Astrocyte (in vitro differentiated cells and primary cell): ENCODE data around the gene HJURP. TPM values are rescaled to one million over a fixed set of nuclear protein-coding genes. Genes with fewer than 3 reads are reported as not detected.

Experiments
- DNase-seq: peaks from one replicate; pipeline ENCODE4 v3.0.0-alpha.2; 2010; ENCODE audit warnings: low read depth
- FAIRE-seq: peaks from 2 replicates; lab custom pipeline; 2011; peaks lifted over from hg19 to GRCh38; lab: Jason Lieb, UNC
- H2AFZ ChIP-seq: 2 replicates; pipeline ENCODE4 v1.6.0; 2012; ENCODE audit warnings: low read depth, low read length, inconsistent platforms
- H3K27ac ChIP-seq: 2 replicates; pipeline ENCODE4 v1.5.1; 2011; ENCODE audit warnings: low read depth, low read length, inconsistent platforms
- H3K27me3 ChIP-seq: 2 replicates; pipeline ENCODE4 v1.6.0; 2011; ENCODE audit warnings: low read length, inconsistent platforms; ENCODE audit not compliant: insufficient read depth
- H3K36me3 ChIP-seq: 2 replicates; pipeline ENCODE4 v1.5.1; 2011; ENCODE audit warnings: low read length, inconsistent platforms; ENCODE audit not compliant: insufficient read depth
- H3K4me1 ChIP-seq: 2 replicates; pipeline ENCODE4 v1.5.1; 2011; ENCODE audit warnings: low read length, inconsistent platforms; ENCODE audit not compliant: insufficient read depth
- H3K4me2 ChIP-seq: 2 replicates; pipeline ENCODE4 v1.6.0; 2012; ENCODE audit warnings: low read length, inconsistent platforms
- H3K4me3 ChIP-seq: 2 replicates; pipeline ENCODE4 v1.5.1; 2011; ENCODE audit warnings: low read depth, mild to moderate bottlenecking, low read length, inconsistent platforms; ENCODE audit not compliant: insufficient read depth
- H3K79me2 ChIP-seq: 2 replicates; pipeline ENCODE4 v1.6.0; 2012; ENCODE audit warnings: mild to moderate bottlenecking, low read length, inconsistent platforms; ENCODE audit not compliant: insufficient read depth
- H3K9ac ChIP-seq: 2 replicates; pipeline ENCODE4 v1.6.0; 2012; ENCODE audit warnings: mild to moderate bottlenecking, low read length, inconsistent platforms
- H3K9me3 ChIP-seq: 2 replicates; pipeline ENCODE4 v1.5.1; 2012; ENCODE audit warnings: low read depth, mild to moderate bottlenecking, low read length, inconsistent platforms; ENCODE audit not compliant: insufficient read depth
- H4K20me1 ChIP-seq: 2 replicates; pipeline ENCODE4 v1.6.0; 2012; ENCODE audit warnings: low read length, inconsistent platforms; ENCODE audit not compliant: insufficient read depth
- H3K27ac Mint-ChIP-seq: one replicate; pipeline ENCODE4 v1.8.0; 2021; ENCODE audit warnings: mild to moderate bottlenecking, mixed read lengths; ENCODE audit not compliant: unreplicated experiment
- H3K27me3 Mint-ChIP-seq: one replicate; pipeline ENCODE4 v1.8.0; 2021; ENCODE audit warnings: low read depth, mixed read lengths; ENCODE audit not compliant: unreplicated experiment
- H3K36me3 Mint-ChIP-seq: one replicate; pipeline ENCODE4 v1.8.0; 2021; ENCODE audit warnings: low read depth, mixed read lengths; ENCODE audit not compliant: unreplicated experiment
- H3K4me1 Mint-ChIP-seq: one replicate; pipeline ENCODE4 v1.8.0; 2021; ENCODE audit warnings: low read depth, mixed read lengths; ENCODE audit not compliant: unreplicated experiment
- H3K4me3 Mint-ChIP-seq: one replicate; pipeline ENCODE4 v1.8.0; 2021; ENCODE audit warnings: mild to moderate bottlenecking, moderate library complexity, mixed read lengths; ENCODE audit not compliant: unreplicated experiment
- H3K9me3 Mint-ChIP-seq: one replicate; pipeline ENCODE4 v1.8.0; 2021; ENCODE audit warnings: mild to moderate bottlenecking, mixed read lengths; ENCODE audit not compliant: unreplicated experiment
- EZH2 ChIP-seq: IDR thresholded peaks from 2 replicates; pipeline ENCODE4 v1.6.1; 2012; ENCODE audit warnings: mild to moderate bottlenecking, low read length, inconsistent platforms; ENCODE audit not compliant: insufficient read depth
- total RNA-seq: library from RNA; stranded (reverse); gene quantifications from 2 replicates; pipeline ENCODE4 v1.2.1, GENCODE V29; 2021
- TF ChIP-seq, protein P1 (sequence below): IDR thresholded peaks from 2 replicates; pipeline ENCODE4 v1.5.1; 2011; ENCODE audit warnings: low read depth, mild to moderate bottlenecking, inconsistent platforms, low read length, moderate library complexity; ENCODE audit not compliant: insufficient read depth

HJURP gene
- total RNA-seq, 1 donor from 2014 or later, result 5.9 TPM

DNA sequence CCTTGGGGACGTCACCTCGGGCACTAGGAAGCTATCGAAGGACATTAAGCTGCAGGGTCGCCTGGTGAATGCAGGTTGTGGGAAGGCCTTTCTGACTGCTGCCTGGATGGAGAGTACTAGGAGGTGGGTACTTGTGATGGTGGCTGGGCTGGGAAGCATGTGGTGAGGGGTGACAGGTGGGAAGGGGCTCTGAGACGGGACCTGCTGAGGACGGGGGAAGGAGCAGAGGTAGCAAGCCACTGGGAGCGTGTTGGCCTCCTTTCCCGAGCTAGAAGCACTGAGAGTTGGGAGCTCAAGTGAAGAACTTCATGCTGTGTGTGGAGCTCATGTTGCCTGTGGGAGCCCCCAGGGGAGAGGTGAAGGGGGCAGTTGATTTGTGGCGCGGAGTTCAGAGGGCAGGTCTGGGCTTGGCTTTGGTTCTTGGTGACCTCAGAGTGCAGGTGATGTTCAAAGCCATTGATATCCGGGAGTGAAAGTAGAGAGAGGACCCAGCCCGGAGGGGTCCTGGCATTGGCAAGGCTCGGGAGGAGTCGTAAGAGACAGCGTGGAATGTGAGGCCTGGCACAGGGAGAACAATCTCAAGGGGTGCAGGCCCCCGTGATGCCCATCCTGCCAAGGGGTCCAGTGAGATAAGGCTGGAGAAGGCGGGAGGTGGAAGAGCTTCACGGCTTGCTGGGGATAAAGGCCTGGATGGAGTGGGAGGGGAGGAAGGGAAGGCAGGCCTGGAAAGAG lies 63.0 kb downstream of the HJURP start:
- Histone ChIP-seq H4K20me1 (no peaks in the 10 kb centered on the region), H3K36me3 (no peaks in the 10 kb centered on the region), H3K27me3 (no peaks in the 10 kb centered on the region), H3K9ac (no peak overlapping the region), H3K9me3 (peaks cover 3% of the 10 kb centered on the region), H3K4me1 (no peaks in the 10 kb centered on the region), H3K79me2 (no peaks in the 10 kb centered on the region), H3K4me3 (no peak overlapping the region), H3K4me2 (no peak overlapping the region), H3K27ac (no peak overlapping the region), H2AFZ (no peak overlapping the region)
- no peak for DNase-seq
- H3K4me1 Mint-ChIP-seq, result no peaks in the 10 kb centered on the region
- peaks cover 7% of the 10 kb centered on the region for H3K9me3 Mint-ChIP-seq
- TF ChIP-seq, protein P1, sequence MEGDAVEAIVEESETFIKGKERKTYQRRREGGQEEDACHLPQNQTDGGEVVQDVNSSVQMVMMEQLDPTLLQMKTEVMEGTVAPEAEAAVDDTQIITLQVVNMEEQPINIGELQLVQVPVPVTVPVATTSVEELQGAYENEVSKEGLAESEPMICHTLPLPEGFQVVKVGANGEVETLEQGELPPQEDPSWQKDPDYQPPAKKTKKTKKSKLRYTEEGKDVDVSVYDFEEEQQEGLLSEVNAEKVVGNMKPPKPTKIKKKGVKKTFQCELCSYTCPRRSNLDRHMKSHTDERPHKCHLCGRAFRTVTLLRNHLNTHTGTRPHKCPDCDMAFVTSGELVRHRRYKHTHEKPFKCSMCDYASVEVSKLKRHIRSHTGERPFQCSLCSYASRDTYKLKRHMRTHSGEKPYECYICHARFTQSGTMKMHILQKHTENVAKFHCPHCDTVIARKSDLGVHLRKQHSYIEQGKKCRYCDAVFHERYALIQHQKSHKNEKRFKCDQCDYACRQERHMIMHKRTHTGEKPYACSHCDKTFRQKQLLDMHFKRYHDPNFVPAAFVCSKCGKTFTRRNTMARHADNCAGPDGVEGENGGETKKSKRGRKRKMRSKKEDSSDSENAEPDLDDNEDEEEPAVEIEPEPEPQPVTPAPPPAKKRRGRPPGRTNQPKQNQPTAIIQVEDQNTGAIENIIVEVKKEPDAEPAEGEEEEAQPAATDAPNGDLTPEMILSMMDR, result no peak
- TF ChIP-seq EZH2, result no peak
- H3K27me3 Mint-ChIP-seq, result peaks cover 29% of the 10 kb centered on the region
- no peaks in the 10 kb centered on the region for H3K36me3 Mint-ChIP-seq
- no peak for FAIRE-seq
- no peak overlapping the region for H3K4me3 Mint-ChIP-seq
- no peak overlapping the region for H3K27ac Mint-ChIP-seq

DNA sequence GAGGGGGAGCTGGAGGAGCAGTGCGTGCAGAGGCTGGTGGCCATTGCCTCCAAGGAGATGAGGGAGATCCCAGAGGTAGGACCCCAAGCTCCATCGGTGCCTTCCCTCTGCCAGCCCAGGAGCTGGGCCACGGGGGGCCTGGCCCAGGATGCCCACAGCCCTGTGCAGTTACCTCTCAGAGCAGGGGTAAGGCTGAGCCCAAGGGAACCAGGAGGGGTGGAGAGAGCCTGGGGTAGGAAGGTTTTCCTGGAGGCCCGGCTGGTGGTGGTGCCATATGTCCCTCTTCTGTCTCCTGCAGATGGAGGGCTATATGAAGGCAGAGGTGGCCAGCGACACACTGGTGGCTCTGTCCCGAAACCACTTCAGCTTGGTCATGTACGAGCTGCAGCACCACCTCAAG lies 64.8 kb downstream of the HJURP start:
- no peaks in the 10 kb centered on the region for H4K20me1 ChIP-seq
- H3K27me3 ChIP-seq, result no peaks in the 10 kb centered on the region
- Mint-ChIP-seq H3K4me1 (no peaks in the 10 kb centered on the region), H3K27ac (no peak overlapping the region), H3K9me3 (peaks cover 12% of the 10 kb centered on the region), H3K4me3 (no peak overlapping the region), H3K27me3 (peaks cover 24% of the 10 kb centered on the region), H3K36me3 (no peaks in the 10 kb centered on the region)
- DNase-seq (no peak), FAIRE-seq (no peak)
- H3K27ac ChIP-seq, result no peak overlapping the region
- TF ChIP-seq, protein P1, result no peak
- no peak for TF ChIP-seq EZH2
- no peak overlapping the region for H3K4me3 ChIP-seq
- H3K4me2 ChIP-seq, result no peak overlapping the region
- no peaks in the 10 kb centered on the region for H3K4me1 ChIP-seq
- peaks cover 3% of the 10 kb centered on the region for H3K9me3 ChIP-seq
- H2AFZ ChIP-seq, result no peak overlapping the region
- H3K36me3 ChIP-seq, result no peaks in the 10 kb centered on the region
- no peak overlapping the region for H3K9ac ChIP-seq
- H3K79me2 ChIP-seq, result no peaks in the 10 kb centered on the region

Other genes starting within 250 kb of the HJURP start
- gene UGT1A8, start 236.9 kb downstream of the HJURP start, total RNA-seq, result not detected in 2 replicates
- gene UGT1A10, start 218.1 kb downstream of the HJURP start, total RNA-seq, result not detected in 2 replicates
- gene UGT1A9, start 182.6 kb downstream of the HJURP start, total RNA-seq, result not detected in 2 replicates
- gene UGT1A7, start 172.6 kb downstream of the HJURP start, total RNA-seq, result not detected in 2 replicates
- not detected in 2 replicates for gene UGT1A6, start 161.6 kb downstream of the HJURP start, total RNA-seq
- gene UGT1A5, start 141.6 kb downstream of the HJURP start, total RNA-seq, result not detected in 2 replicates
- not detected in 2 replicates for gene UGT1A4, start 135.8 kb downstream of the HJURP start, total RNA-seq
- not detected in 2 replicates for gene UGT1A3, start 125.5 kb downstream of the HJURP start, total RNA-seq
- not detected in 2 replicates for gene UGT1A1, start 94.3 kb downstream of the HJURP start, total RNA-seq
- gene MROH2A, start 76.2 kb downstream of the HJURP start, total RNA-seq, result not detected in 2 replicates
- gene TRPM8, start 62.8 kb upstream of the HJURP start, total RNA-seq, result 0.31 and 0.95 TPM in 2 replicates
- not detected in 2 replicates for gene SPP2, start 196.2 kb upstream of the HJURP start, total RNA-seq